BJ (cell line): ENCODE data around the gene NAA10. TPM values are rescaled to one million over a fixed set of nuclear protein-coding genes. Genes with fewer than 3 reads are reported as not detected.

Experiments
- CTCF ChIA-PET: fragments of 350-600 bp; formaldehyde crosslinking; extraction: SDS; loops from one replicate; lab custom pipeline; 2021; ENCODE audit warnings: antibody characterized with exemption, inconsistent platforms; lab: Yijun Ruan, JAX
- POLR2A ChIA-PET: fragments of 300-600 bp; sonication (Branson Sonifier 250); formaldehyde crosslinking; extraction: SDS; loops from one replicate; lab custom pipeline; 2021; ENCODE audit warnings: antibody characterized with exemption; lab: Charles Lee
- DNase-seq: peaks from one replicate; pipeline ENCODE4 v3.0.0-alpha.2; 2011; ENCODE audit warnings: low read depth
- H3K27me3 ChIP-seq: 2 replicates; pipeline ENCODE4 v1.6.0; 2011; ENCODE audit warnings: low read length; ENCODE audit not compliant: control insufficient read depth, insufficient read depth
- H3K36me3 ChIP-seq: 2 replicates; pipeline ENCODE4 v1.5.1; 2011; ENCODE audit warnings: low read length; ENCODE audit not compliant: control insufficient read depth, insufficient read depth
- H3K4me3 ChIP-seq: 2 replicates; pipeline ENCODE4 v1.5.1; 2011; ENCODE audit warnings: low read depth, mild to moderate bottlenecking, control low read depth, low read length
- polyA plus RNA-seq: library from polyadenylated mRNA; depleted of rRNA; stranded (reverse); fragments of >200 nt; gene quantifications from 2 replicates; pipeline ENCODE4 v1.2.3, GENCODE V29; 2011
- TF ChIP-seq, protein P1 (sequence below): IDR thresholded peaks from 2 replicates; pipeline ENCODE4 v1.5.1; 2011; ENCODE audit warnings: low read depth, mild to moderate bottlenecking, control low read depth, inconsistent platforms, low read length, moderate library complexity; ENCODE audit not compliant: insufficient read depth

NAA10 gene
- polyA plus RNA-seq, 1 experiment = 76.0 TPM

GRCh38 chrX:153945956-153946943 is 11.4 kb upstream of the NAA10 start:
- DNase-seq = no peak
- ChIA-PET POLR2A (no interaction called here), CTCF (interaction anchor here (1.0 to 3.3 kb wide), 11 partner anchors 12 to 192 kb away, joined by 3 to 23 read pairs (median 7); partner anchors contain the start of genes ARHGAP4, NAA10 and PLXNB3)
- Histone ChIP-seq H3K4me3 (no peak overlapping the region), H3K36me3 (peaks cover 12% of the 10 kb centered on the region), H3K27me3 (no peaks in the 10 kb centered on the region)
- TF ChIP-seq, protein P1, sequence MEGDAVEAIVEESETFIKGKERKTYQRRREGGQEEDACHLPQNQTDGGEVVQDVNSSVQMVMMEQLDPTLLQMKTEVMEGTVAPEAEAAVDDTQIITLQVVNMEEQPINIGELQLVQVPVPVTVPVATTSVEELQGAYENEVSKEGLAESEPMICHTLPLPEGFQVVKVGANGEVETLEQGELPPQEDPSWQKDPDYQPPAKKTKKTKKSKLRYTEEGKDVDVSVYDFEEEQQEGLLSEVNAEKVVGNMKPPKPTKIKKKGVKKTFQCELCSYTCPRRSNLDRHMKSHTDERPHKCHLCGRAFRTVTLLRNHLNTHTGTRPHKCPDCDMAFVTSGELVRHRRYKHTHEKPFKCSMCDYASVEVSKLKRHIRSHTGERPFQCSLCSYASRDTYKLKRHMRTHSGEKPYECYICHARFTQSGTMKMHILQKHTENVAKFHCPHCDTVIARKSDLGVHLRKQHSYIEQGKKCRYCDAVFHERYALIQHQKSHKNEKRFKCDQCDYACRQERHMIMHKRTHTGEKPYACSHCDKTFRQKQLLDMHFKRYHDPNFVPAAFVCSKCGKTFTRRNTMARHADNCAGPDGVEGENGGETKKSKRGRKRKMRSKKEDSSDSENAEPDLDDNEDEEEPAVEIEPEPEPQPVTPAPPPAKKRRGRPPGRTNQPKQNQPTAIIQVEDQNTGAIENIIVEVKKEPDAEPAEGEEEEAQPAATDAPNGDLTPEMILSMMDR = no peak

DNA sequence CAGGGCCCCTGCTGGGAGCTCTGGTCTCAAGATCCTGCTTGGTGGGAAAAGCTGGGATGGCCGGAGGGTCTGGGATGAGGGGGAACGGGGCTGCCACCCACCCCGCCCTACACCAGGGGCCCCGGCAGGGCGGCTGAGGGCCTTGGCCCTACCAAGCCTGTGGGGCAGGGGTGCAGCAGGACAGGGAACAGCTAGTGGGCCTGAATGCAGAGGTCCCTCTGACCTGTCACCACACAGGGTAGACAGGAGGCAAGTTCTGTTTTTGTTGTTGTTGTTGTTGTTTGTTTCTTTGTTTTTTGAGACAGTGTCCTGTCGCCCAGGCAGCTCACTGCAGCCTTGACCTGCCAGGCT is 9.9 kb upstream of the NAA10 start:
- no peaks in the 10 kb centered on the region for H3K27me3 ChIP-seq
- CTCF ChIA-PET = interaction anchor here (0.5 to 1.9 kb wide), 3 partner anchors 180 to 406 kb away, joined by 3 to 9 read pairs (median 7); partner anchors contain the start of gene PLXNB3
- POLR2A ChIA-PET = interaction anchor here (0.6 kb wide), 1 partner anchor 74 kb away, joined by 6 read pairs; no protein-coding TSS in a partner anchor
- H3K4me3 ChIP-seq = no peak overlapping the region
- no peak for DNase-seq
- TF ChIP-seq, protein P1 = no peak
- H3K36me3 ChIP-seq = peaks cover 6% of the 10 kb centered on the region; the same call in 1 of the 2 replicates

DNA sequence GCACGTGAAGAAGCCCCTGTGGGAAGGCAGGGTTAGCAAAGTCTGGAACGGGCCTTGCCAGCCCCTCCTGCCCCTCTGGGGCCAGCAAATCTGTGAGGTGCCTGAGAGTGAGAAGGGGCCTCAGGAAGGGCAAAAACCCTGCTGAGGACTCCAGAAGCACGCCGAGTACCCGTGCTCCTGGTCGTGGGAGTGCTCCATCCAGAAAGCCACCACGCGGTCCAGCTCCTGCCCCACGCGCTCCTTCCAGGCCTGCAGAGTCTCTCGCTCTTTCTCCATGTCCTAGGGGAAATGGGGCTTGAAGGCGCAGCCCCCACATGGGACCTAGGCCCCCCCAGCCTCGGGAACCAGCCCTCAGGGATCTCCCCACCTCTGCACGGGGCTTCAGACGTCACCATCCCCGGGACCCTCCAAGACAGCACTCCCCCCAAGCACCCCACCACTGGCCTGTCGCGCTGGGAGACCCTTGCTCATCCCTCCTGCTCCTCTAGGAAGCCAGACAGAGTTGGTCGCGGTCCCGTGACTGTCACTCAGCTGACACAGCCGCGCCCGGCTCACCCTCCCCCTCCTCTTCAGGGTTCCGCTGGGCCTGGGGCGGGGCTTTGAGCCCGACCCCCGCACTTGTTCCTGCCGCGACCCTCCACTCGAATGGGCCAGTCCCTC is 9.4 kb upstream of the NAA10 start, which contains the start of gene RENBP:
TSS of gene RENBP (minus strand) at position 504 of the 660 bp plus-strand sequence. CDS start at position 471, 33 bp downstream.
- Histone ChIP-seq H3K4me3 (no peak within 1 kb of the TSS), H3K36me3 (peaks cover 2% of the 10 kb centered on the region; the same call in 1 of the 2 replicates), H3K27me3 (no peaks in the 10 kb centered on the region)
- DNase-seq = no peak
- CTCF ChIA-PET = interaction anchor here (0.5 to 1.9 kb wide), 3 partner anchors 180 to 405 kb away, joined by 3 to 9 read pairs (median 7); partner anchors contain the start of gene PLXNB3
- TF ChIP-seq, protein P1 = no peak
- POLR2A ChIA-PET = no interaction called here

DNA sequence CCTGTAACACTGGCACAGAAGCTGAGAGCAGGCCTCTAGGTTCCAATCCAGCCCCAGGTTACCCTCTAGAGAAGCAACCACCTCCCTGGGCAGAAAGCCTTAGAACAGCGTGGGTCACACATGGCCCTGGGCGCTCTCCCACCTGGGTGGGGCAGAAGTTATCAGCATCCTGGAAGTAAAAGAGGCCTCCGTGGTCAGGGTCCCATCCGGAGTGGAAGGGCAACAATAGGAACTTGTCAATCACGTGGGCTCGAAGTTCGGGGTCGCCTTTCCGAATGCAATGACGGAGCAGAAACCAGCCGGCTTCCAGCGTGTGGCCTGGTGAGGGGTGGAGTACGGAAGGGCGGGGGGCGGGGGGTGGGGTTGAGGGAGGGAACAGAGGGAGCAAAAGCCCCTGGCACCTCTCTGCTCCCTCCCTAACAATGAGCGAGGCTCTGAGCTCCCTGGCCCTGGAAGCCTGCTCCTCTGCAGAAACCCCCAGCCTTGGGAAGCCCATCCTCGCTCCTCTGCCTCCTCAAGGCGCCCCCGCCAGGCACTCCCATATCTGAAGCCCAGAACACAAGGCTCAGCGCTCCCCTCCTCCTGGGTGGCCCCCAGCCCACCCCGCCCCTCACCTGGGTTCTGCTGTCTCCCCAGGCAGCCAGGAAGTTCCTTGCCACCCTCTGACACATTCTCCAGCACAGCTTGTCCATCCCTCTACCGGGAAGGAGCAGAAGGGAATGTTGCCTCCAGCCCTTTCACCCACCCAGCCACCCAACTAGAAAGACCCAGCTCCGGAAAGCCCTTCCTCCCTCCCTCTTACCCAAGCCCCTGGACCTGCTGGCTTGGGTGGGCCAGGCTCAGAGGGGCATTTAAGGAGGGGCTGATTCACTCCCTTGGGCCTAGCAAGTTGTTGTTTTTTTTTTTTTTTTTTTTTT is 6.8 kb upstream of the NAA10 start:
- TF ChIP-seq, protein P1 = no peak
- H3K4me3 ChIP-seq = no peak overlapping the region
- ChIA-PET CTCF (no interaction called here), POLR2A (no interaction called here)
- no peak for DNase-seq
- H3K36me3 ChIP-seq = no peaks in the 10 kb centered on the region
- H3K27me3 ChIP-seq = no peaks in the 10 kb centered on the region
